ENCODE data around the gene FAM13C. TPM values are rescaled to one million over a fixed set of nuclear protein-coding genes. Genes with fewer than 3 reads are reported as not detected.

FAM13C gene
- polyA plus RNA-seq, 3 donors, result 1.5 to 15.3 (median 4.4) TPM

DNA sequence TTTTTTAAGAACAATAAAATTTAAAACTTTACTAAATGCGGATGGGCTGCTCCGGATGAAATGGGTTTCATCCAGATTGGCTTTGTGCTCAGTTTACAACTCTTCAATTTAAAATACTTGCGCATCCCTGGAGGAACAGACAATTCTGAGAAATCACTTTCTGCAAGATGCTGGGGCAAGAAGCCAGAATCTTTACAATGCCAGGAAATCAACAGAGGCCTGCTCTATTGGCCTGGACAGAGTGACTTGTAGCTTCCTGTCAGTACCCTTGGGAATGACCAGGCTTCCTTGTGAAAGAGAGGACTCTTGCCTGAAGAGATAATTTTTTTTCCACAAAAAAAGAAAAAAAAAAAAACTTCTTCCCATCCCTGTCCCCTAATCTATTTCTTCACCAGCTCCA, 3.9 kb upstream of the FAM13C start:
- no peak overlapping the region for H3K27ac ChIP-seq (ENCODE audit: low read depth, low read length)
- WGBS, 3 donors, result 47 to 80% (median 59%) methylated on average over 3 of the region's 3 CpGs

DNA sequence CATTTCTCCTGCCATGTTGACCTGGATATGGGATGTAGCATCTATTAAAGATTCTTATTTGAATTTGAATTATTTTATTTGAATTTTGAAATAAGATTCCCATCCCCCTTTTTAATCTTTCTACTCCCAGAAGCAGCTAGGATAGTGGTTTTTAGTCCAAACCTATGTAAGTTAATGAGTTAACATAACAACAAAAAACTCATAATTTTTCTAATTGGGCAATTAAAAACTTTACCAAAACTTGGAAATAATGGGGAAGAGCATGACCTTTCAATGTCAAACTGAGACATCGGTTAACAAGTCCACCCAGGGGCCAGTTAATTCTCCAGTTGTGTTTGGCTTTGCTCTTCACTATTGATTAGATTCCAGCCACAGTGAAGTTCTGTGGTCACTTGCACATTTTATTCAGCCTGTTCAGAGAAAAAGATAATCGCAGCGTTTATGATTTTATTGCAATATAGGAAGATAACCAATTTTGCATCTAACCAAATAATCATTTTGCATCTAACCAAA, 1.2 kb upstream of the FAM13C start:
- no peak overlapping the region for H3K27ac ChIP-seq (ENCODE audit: low read depth, low read length)
- WGBS, 3 donors, result 54 to 78% (median 74%) methylated on average over 3 of the region's 3 CpGs

GRCh38 chr10:59362959-59363381, 621 bp upstream of the FAM13C start:
- H3K27ac ChIP-seq (ENCODE audit: low read depth, low read length), result no peak overlapping the region
- 1 to 3% (median 2%) methylated on average over 11 of the region's 11 CpGs for WGBS, 3 donors

- H3K27ac ChIP-seq (ENCODE audit: low read depth, low read length), result no peak overlapping the region
- WGBS, 3 donors, result 56 to 67% (median 56%) methylated on average over 2 of the region's 2 CpGs
Observed at GRCh38 chr10:59361663-59362143, 646 bp downstream of the FAM13C start.

DNA sequence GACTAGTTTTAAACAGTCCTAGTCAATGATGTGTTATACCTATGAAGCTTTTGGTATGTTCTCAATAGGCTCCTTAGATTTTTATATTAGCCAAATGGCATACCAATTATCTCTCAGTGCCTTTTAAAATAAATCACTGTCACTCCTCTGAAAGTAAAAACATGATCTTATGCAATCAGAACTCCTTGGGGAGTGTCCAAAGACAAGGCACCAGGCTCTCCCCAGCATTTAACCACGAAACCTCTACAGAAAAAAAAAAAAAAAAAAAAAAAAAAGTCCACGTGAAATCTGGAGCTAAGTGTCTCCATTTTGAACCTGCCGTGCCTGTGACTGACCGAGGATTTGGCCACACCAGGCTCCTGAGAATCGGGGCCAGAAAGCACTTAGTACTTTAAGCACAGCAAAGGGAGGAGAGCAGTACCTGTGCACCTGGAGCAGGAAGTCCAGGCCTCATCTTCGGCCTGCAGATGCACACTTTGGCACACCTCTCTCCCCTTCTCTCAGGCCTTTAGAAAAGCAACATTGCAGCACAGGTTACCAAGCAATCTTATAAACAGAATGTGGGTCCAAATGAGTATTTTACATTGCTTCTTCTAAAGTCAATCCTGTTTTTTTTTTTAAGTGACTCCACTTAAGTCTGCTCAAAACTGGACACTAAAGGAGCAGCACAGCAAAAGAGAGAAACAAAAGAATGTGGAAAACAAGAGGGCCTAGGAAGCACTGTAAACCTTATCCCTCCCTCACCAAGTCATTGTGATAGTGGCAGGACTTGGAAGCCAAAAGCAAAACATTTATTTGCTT, 1.5 kb downstream of the FAM13C start:
- 36 to 84% (median 52%) methylated on average over 6 of the region's 6 CpGs for WGBS, 3 donors
- H3K27ac ChIP-seq (ENCODE audit: low read depth, low read length), result no peak overlapping the region

DNA sequence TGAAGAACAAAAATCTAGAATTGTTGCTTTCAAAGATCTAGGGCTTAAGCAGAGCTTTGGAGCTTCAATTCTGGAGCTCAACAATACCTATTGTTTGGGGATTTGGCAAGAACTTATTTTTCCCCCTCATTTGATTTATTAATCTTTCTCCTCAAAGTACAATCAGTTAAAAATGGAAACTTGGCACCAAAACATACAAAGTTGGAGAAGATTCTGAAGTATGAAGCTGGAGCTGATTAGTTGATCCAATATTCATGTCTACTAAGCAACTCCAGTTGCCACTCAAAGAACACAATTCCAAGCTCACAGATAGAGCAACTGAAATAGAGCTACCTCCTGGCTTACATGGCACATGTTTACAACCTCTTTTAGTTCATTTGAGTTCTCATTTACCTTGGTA, 3.8 kb downstream of the FAM13C start:
- H3K27ac ChIP-seq (ENCODE audit: low read depth, low read length), result no peak overlapping the region

DNA sequence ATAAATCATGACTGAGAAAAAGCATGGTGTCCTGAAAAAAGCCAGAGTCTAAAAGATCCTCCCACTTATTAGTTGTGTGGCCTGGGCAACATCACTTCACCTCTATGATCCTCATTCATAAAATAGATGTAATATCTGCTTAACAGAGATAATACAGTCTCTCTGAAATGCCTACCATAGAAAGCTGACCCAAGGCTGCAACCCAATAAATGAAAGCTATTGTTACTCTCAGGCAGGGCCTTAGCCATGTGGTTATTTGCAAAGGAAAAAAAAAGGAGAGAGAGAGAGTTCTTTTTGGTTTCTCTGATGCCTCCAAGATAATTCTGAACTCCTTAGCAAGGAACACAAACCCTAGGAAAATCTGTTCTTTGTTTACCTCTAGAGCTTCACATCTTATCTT, 7.9 kb downstream of the FAM13C start:
- H3K27ac ChIP-seq (ENCODE audit: low read depth, low read length), result no peak overlapping the region

- no peak overlapping the region for H3K27ac ChIP-seq (ENCODE audit: low read depth, low read length)
- 94 to 98% (median 96%) methylated on average over 2 of the region's 2 CpGs for WGBS, 3 donors
Observed at GRCh38 chr10:59350558-59350957, 11.8 kb downstream of the FAM13C start.

DNA sequence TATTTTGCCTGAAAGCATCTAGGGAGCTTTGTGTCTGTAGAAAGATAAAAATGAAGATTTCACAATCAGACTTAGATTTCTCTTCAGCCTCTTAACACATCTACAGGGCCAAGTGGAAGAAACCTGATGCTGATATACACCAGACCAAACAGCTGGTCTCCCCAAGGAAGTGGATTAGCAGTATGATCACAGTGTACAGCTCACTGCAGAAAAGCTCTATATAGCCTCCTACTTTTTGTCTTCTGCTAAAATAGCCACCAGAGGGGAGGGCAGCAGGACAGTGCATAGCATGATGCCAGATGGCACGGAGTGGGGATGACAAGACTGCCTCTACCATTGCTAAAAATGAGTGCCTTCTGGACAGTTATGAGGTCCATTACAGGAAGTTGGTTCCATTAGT, 16.0 kb downstream of the FAM13C start:
- 74 to 86% (median 78%) methylated on average over 1 of the region's 1 CpG for WGBS, 3 donors

GRCh38 chr10:59342723-59343122, 19.6 kb downstream of the FAM13C start:
- WGBS, 3 donors, result 91 to 98% (median 93%) methylated on average over 1 of the region's 1 CpG
- H3K27ac ChIP-seq (ENCODE audit: low read depth, low read length), result no peak overlapping the region

More for the DNA sequence above, 16.0 kb downstream of the FAM13C start:
- H3K27ac ChIP-seq (ENCODE audit: low read depth, low read length), result no peak overlapping the region

DNA sequence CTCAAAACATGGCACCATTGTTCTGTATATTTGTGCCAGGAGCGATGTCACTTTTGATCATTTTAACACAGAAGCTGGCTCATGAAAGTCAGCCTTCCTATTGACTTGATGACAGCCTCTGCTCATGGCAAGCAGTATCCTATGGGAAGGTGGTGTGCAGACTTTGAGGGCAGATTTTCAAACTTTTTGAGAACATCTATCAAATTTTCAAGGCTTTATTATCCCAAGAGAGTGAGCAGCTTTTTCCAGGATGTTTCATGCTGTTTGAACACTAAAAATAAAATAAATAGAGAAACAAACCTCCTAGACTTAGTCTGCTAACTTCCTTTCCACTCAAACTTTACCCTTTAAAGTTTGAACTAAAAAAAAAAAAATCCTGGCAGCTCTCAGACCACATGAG, 20.3 kb downstream of the FAM13C start:
- H3K27ac ChIP-seq (ENCODE audit: low read depth, low read length), result no peak overlapping the region
- WGBS, 3 donors, result 81 to 94% (median 88%) methylated on average over 1 of the region's 1 CpG

DNA sequence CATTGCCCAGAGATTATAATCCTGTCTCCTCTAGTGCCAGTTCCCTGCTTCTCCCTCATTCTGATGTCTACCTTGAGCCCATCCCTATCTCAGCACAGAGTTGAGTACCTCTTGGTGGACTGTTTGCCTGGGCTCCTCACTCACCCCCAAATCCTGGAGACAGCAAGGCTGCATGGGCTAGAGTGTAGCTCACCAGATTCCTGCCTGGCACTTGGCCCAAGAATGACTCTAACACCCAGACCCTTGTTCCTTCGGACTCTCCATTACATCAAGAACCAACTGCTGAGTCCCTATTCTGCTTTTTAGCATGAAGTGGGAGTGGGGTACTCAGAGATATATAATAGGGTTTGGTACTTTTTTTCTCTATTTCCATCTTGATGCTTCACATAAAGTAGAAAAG, 22.1 kb downstream of the FAM13C start:
- 82 to 88% (median 88%) methylated on average over 1 of the region's 1 CpG for WGBS, 3 donors
- H3K27ac ChIP-seq (ENCODE audit: low read depth, low read length), result no peak overlapping the region

GRCh38 chr10:59339351-59339750, 23.0 kb downstream of the FAM13C start:
- 65 to 81% (median 68%) methylated on average over 1 of the region's 1 CpG for WGBS, 3 donors

DNA sequence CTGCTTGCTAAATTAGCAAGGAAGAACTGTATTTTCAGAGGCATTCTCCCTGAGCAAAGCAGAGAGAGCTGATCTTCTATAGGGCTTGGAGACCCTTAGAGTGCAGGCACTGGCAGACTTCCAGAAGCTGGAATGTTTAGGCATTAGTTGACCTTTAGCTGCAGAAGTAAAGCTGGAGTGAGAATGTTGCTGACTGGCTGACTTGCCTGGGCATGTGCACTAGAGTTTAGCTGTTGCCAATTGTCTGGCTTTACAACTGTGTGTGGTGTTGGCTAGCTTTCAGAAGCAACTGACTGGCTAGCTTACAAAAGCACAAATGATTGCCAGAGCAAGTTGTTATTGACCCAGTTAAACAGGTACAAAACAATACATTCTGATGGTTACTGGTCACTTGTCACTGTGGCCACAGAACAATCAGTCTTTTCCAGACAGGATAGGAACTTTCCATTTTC, 25.1 kb downstream of the FAM13C start:
- no peak overlapping the region for H3K27ac ChIP-seq (ENCODE audit: low read depth, low read length)

More at GRCh38 chr10:59339351-59339750, 23.0 kb downstream of the FAM13C start:
- no peak overlapping the region for H3K27ac ChIP-seq (ENCODE audit: low read depth, low read length)

- no peak overlapping the region for H3K27ac ChIP-seq (ENCODE audit: low read depth, low read length)
- 22 to 37% (median 37%) methylated on average over 2 of the region's 2 CpGs for WGBS, 3 donors
Observed at GRCh38 chr10:59336632-59337031, 25.7 kb downstream of the FAM13C start.

DNA sequence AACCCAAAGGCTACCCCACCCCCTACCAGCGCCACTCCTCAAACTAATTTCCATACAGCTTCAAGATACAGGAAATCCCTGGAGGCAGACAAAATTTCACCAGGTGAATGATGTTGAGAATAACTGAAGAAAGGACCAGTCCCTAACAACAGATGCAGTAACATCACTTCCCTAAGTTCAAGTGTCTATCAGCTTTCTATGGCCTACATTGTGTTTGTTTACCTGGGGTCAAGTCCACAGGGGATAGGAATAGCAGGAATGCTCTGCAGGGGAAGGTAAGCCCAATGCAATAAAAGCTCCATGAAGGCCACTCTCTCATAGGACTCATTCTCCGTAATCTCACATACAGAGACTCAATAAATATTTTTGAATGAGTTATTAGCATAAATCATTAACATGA, 26.9 kb downstream of the FAM13C start:
- H3K27ac ChIP-seq (ENCODE audit: low read depth, low read length), result no peak overlapping the region
- 91 to 95% (median 94%) methylated on average over 2 of the region's 2 CpGs for WGBS, 3 donors

GRCh38 chr10:59333701-59334100, 28.6 kb downstream of the FAM13C start:
- H3K27ac ChIP-seq (ENCODE audit: low read depth, low read length), result no peak overlapping the region
- WGBS, 3 donors, result 51 to 55% (median 54%) methylated on average over 1 of the region's 1 CpG

DNA sequence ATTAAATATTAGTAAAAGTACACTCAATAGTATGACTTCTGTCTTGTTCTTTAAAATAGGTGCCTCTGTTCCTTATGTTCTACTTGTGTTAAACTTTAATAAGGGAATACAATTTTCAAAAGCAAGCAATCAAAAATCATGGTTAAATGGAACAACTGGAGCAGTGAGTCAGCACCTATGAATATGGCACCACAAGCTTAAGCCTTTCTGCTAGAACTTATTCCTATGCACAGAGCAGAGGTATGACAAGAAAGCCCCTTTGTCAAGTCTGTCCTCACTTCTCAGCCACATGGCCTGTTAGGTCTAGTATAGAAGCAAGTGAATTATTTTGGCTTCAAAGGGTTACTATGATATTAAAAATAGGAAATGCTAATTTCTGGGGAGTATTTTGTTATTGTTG, 29.8 kb downstream of the FAM13C start:
- no peak overlapping the region for H3K27ac ChIP-seq (ENCODE audit: low read depth, low read length)

DNA sequence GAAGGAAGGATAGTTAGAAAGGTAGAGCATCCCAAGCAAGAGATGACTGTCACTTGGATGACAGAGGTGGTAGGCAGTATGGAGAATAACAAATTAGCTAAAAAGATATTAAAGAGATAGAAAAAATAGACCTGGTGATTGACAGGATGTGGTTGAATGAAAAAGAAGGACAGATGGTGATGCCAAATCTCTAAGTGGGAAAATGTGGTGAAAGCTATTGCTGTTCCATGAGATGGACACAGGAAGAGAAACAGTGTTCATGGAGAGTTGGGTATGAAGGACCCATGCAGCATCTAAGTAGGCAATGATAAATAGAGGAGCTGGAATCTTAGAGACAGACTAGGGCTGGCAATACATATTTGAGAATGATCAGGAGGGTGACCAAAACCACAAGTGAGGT, 30.7 kb downstream of the FAM13C start:
- no peak overlapping the region for H3K27ac ChIP-seq (ENCODE audit: low read depth, low read length)

- no peak overlapping the region for H3K27ac ChIP-seq (ENCODE audit: low read depth, low read length)
Observed at GRCh38 chr10:59325116-59325515, 37.2 kb downstream of the FAM13C start.

All from adipose tissue (tissue), 3 donors.